Measurements from ENCODE around the gene WDR49. TPM values are rescaled to one million over a fixed set of nuclear protein-coding genes. Genes with fewer than 3 reads are reported as not detected.

Gene WDR49
- total RNA-seq, 1 experiment from 2014 or later: 1.3 TPM

GRCh38 chr3:167568634-167569033 is 85.1 kb downstream of the WDR49 start:
- H3K4me2 ChIP-seq (ENCODE audit: insufficient read depth, insufficient read length, low read length): no peak overlapping the region
- H3K14ac ChIP-seq (ENCODE audit: insufficient read depth, low read length): no peak overlapping the region
- H3K79me1 ChIP-seq (ENCODE audit: insufficient read depth, low read depth, low read length, poor library complexity, severe bottlenecking): no peaks in the 10 kb centered on the region
- no peak overlapping the region for H2BK5ac ChIP-seq (ENCODE audit: insufficient read length, low read length)
- H3K18ac ChIP-seq (ENCODE audit: insufficient read length, low read depth, low read length): no peak overlapping the region
- H3K23ac ChIP-seq (ENCODE audit: insufficient read length, low read depth, low read length): no peak overlapping the region
- no peak overlapping the region for H3K27ac Mint-ChIP-seq
- no peak overlapping the region for H2AK5ac ChIP-seq (ENCODE audit: insufficient read length, low read length)
- H3K4ac ChIP-seq (ENCODE audit: low read depth, low read length): no peak overlapping the region
- H2AFZ ChIP-seq (ENCODE audit: low read length): no peak overlapping the region
- no peak overlapping the region for H2BK12ac ChIP-seq (ENCODE audit: insufficient read length, low read depth, low read length)
- H3K4me3 Mint-ChIP-seq: no peak overlapping the region
- H3K9ac ChIP-seq (ENCODE audit: extremely low read depth, insufficient read length, low read length): no peak overlapping the region
- H3T11ph ChIP-seq (ENCODE audit: low read length): no peak overlapping the region
- no peak overlapping the region for H2BK15ac ChIP-seq (ENCODE audit: low read depth, low read length)
- H4K20me1 ChIP-seq (ENCODE audit: control insufficient read depth, insufficient read depth, insufficient read length): no peaks in the 10 kb centered on the region
- no peak overlapping the region for H3K27ac ChIP-seq (ENCODE audit: insufficient read length, low read depth, low read length)
- no peaks in the 10 kb centered on the region for H3K9me3 ChIP-seq (ENCODE audit: control insufficient read depth, low read depth, low read length)
- H3K27me3 ChIP-seq (ENCODE audit: insufficient read depth, low read length): no peaks in the 10 kb centered on the region
- H3K4me1 ChIP-seq (ENCODE audit: insufficient read depth, low read length): no peaks in the 10 kb centered on the region
- H3K27me3 Mint-ChIP-seq (ENCODE audit: low read depth): no peaks in the 10 kb centered on the region
- DNase-seq: no peak
- no peak overlapping the region for H4K8ac ChIP-seq (replicated peaks; ENCODE audit: insufficient read length, low read depth, low read length)
- no peak overlapping the region for H4K5ac ChIP-seq (ENCODE audit: insufficient read length, low read depth, low read length)
- H3K56ac ChIP-seq (ENCODE audit: insufficient read length, low read depth, low read length): no peak overlapping the region
- no peaks in the 10 kb centered on the region for H3K9me3 Mint-ChIP-seq
- TF ChIP-seq CTCF (conservative IDR thresholded peaks at IDR 0.05): no peak
- no peaks in the 10 kb centered on the region for H3K4me1 Mint-ChIP-seq
- WGBS (ENCODE audit: extremely low coverage, insufficient read length, low lambda C conversion rate): no CpG with 5 or more reads among the region's 2 CpGs
- H3K36me3 Mint-ChIP-seq (ENCODE audit: insufficient read depth in 1 of 3, low read depth in 3 of 3): no peaks in the 10 kb centered on the region
- H3K23me2 ChIP-seq (ENCODE audit: insufficient read length, low read depth, low read length, poor library complexity, severe bottlenecking): no peaks in the 10 kb centered on the region
- no peaks in the 10 kb centered on the region for H3K79me2 ChIP-seq (ENCODE audit: insufficient read depth, low read length)
- H2BK120ac ChIP-seq (ENCODE audit: low read depth, low read length, poor library complexity, severe bottlenecking): no peak overlapping the region
- H4K91ac ChIP-seq (ENCODE audit: insufficient read length, low read depth, low read length): no peak overlapping the region
- H2BK20ac ChIP-seq (ENCODE audit: low read depth, low read length, poor library complexity, severe bottlenecking): no peak overlapping the region

All from H9 (cell line).